Ishikawa (cell line): ENCODE data around the gene ICAM2.

Source experiments
- CREB1 ChIP-seq: IDR thresholded peaks from 2 replicates; pipeline ENCODE4 v1.6.1; 2012; ENCODE audit warnings: low read depth
- EP300 ChIP-seq: IDR thresholded peaks from 2 replicates; pipeline ENCODE4 v1.6.1; 2012; ENCODE audit warnings: borderline replicate concordance
- RAD21 ChIP-seq: IDR thresholded peaks from 2 replicates; pipeline ENCODE4 v1.6.1; 2012; ENCODE audit warnings: low read depth
- REST ChIP-seq: IDR thresholded peaks from 2 replicates; pipeline ENCODE4 v1.6.1; 2012; ENCODE audit warnings: low read depth, mild to moderate bottlenecking
- TAF1 ChIP-seq: IDR thresholded peaks from 2 replicates; pipeline ENCODE4 v1.6.1; 2012; ENCODE audit warnings: low read depth, mild to moderate bottlenecking
- TEAD4 ChIP-seq: IDR thresholded peaks from 2 replicates; pipeline ENCODE4 v1.6.1; 2012
- ZBTB7A ChIP-seq: IDR thresholded peaks from 2 replicates; pipeline ENCODE4 v1.6.1; 2012; ENCODE audit warnings: low read depth

GRCh38 chr17:64025732-64026294 lies 5.4 kb upstream of the ICAM2 start:
- TF ChIP-seq TEAD4 (peak; percentile 75), RAD21 (peak; percentile 75), REST (no peak), TAF1 (no peak), EP300 (no peak), ZBTB7A (peak; percentile 76; the same call in 1 of the 2 replicates), CREB1 (no peak)
